Transverse colon (tissue), 4 donors: ENCODE results near the gene TRAF7. TPM values are rescaled to one million over a fixed set of nuclear protein-coding genes. Genes with fewer than 3 reads are reported as not detected.

Experiments
- DNase-seq: peaks from one replicate; pipeline ENCODE4 v3.0.0-alpha.2; 2019
- H3K27ac ChIP-seq, 4 donors: fragments of 200-600 bp; sonication (generic); 2 replicates each; pipeline ENCODE4 v1.5.1; 2016 to 2018; ENCODE audit warnings: inconsistent platforms in 4 of 4
- H3K27me3 ChIP-seq: fragments of 200-600 bp; sonication (generic); 2 replicates; pipeline ENCODE4 v1.5.1; 2017; ENCODE audit warnings: inconsistent platforms
- H3K36me3 ChIP-seq, 4 donors: fragments of 200-600 bp; sonication (generic); 2 replicates each; pipeline ENCODE4 v1.5.1; 2017 to 2019; ENCODE audit warnings: inconsistent platforms in 4 of 4
- H3K4me1 ChIP-seq, 4 donors: fragments of 200-600 bp; sonication (generic); 2 replicates each; pipeline ENCODE4 v1.5.1; 2017 to 2020; ENCODE audit warnings: inconsistent platforms in 4 of 4
- H3K4me3 ChIP-seq, 4 donors: fragments of 200-600 bp; sonication (generic); 1 replicate in 1 of 4; 2 replicates in 3 of 4; pipeline versions ENCODE4 v1.5.1 to v1.6.1; 2017 to 2019; ENCODE audit warnings: inconsistent platforms in 4 of 4
- H3K9me3 ChIP-seq, 2 donors: fragments of 200-600 bp; sonication (generic); 2 replicates each; pipeline ENCODE4 v1.5.1; 2017 to 2019; ENCODE audit warnings: inconsistent platforms in 2 of 2
- CTCF ChIP-seq, 5 experiments: fragments of 200-600 bp in 3 of 5; fragments of 450-650 bp in 2 of 5; sonication (generic) in 3 of 5; IDR thresholded peaks; 1 replicate in 2 of 5; 2 replicates in 3 of 5; pipeline ENCODE4 v1.5.1; 2016 to 2017; ENCODE audit warnings: antibody characterized with exemption in 5 of 5, inconsistent platforms in 3 of 5, mild to moderate bottlenecking in 2 of 5, moderate library complexity in 1 of 5
- EP300 ChIP-seq: sonication (generic); formaldehyde crosslinking; IDR thresholded peaks from one replicate; pipeline ENCODE4 v1.6.1; 2017; ENCODE audit warnings: antibody characterized with exemption, low read depth
- POLR2A ChIP-seq: fragments of 450-650 bp; IDR thresholded peaks from one replicate; pipeline ENCODE4 v1.6.1; 2016; ENCODE audit warnings: antibody characterized with exemption, mild to moderate bottlenecking, moderate library complexity
- POLR2AphosphoS5 ChIP-seq, 3 donors: sonication (generic); formaldehyde crosslinking; IDR thresholded peaks; one replicate each; pipeline ENCODE4 v1.6.1; 2016; ENCODE audit warnings: antibody characterized with exemption in 3 of 3
- WGBS, 2 donors: methylation state at CpG; one replicate each; pipeline ENCODE4 v1.1.5; 2018; ENCODE audit warnings: low coverage in 1 of 2; 5-methylcytosine and 5-hydroxymethylcytosine counted together
- in situ Hi-C, 4 donors: fragments of 200-750 bp; cut with MboI; loops; one replicate each; pipeline versions ENCODE4 v1.15.0 to v1.15.1; 2017; ENCODE audit warnings: low sequenced_read_pairs in 3 of 4, low pct_ligation_motif_present in 1 of 4, low pct_unique_long_range_greater_than_20kb in 1 of 4
- intact Hi-C: fragments of 100-400 bp; cut with DNase I; formaldehyde crosslinking; loops from one replicate; pipeline ENCODE4 v1.15.1; 2023; ENCODE audit warnings: low total_unique reads
- total RNA-seq, 4 donors: library from RNA; depleted of rRNA; stranded (reverse); fragments of >200 nt; gene quantifications; one replicate each; pipeline ENCODE4 v1.1.0, GENCODE V29; 2016

The TRAF7 gene
- total RNA-seq, 4 donors from 2014 or later, result 43.4 to 80.4 (median 63.0) TPM

- WGBS, 2 donors, result 93% methylated on average over 20 of the region's 20 CpGs; no CpG with 5 or more reads in 1 of the 2 donors
- no peak overlapping the region for H3K4me3 ChIP-seq
- no peak overlapping the region for H3K27ac ChIP-seq
- peaks cover 18% of the 10 kb centered on the region for H3K27me3 ChIP-seq
- in situ Hi-C loops (loop anchor here in 1 of 4 donors (25.0 kb wide), 1 partner anchor 305 kb away; the partner anchor contains the start of gene TBC1D24), intact Hi-C loops (no loop called here)
- no peaks in the 10 kb centered on the region for H3K9me3 ChIP-seq
- TF ChIP-seq CTCF (IDR thresholded peaks at IDR 0.05) (no peak), POLR2A (no peak), EP300 (no peak), POLR2AphosphoS5 (IDR thresholded peaks at IDR 0.05) (no peak)
- no peak for DNase-seq
- peaks cover 0 to 9% (median 1%) of the 10 kb centered on the region in 4 donors for H3K36me3 ChIP-seq
- H3K4me1 ChIP-seq, result no peaks in the 10 kb centered on the region
These were observed 26.4 kb downstream of the TRAF7 start for GRCh38 chr16:2181952-2182351.

DNA sequence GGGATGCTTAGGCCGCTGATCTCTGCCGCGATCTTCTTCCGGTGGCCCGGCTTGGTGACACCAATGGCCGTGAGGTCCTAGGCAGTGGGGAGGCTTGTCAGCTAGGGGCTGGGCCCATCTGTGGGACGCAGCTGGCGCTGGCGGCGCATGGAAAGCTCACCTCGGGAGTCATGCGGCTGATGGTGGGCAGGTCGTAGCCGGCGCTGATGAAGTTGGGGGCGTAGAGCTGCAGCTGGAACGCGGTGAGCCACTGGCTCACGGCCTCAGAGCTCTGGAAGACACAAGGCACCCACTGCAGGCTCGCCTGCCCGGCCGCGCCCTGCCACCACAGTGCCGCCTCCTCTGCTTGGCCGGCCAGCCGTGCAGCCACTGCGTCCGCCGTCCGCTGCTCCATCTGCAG lies 28.1 kb downstream of the TRAF7 start:
- no peak overlapping the region for H3K27ac ChIP-seq
- no peaks in the 10 kb centered on the region for H3K9me3 ChIP-seq
- DNase-seq, result no peak
- intact Hi-C loops (no loop called here), in situ Hi-C loops (loop anchor here in 1 of 4 donors (25.0 kb wide), 1 partner anchor 304 kb away; the partner anchor contains the start of gene TBC1D24)
- H3K27me3 ChIP-seq, result peaks cover 18% of the 10 kb centered on the region
- WGBS, 2 donors, result 91% methylated on average over 30 of the region's 30 CpGs; no CpG with 5 or more reads in 1 of the 2 donors
- H3K36me3 ChIP-seq, result no peaks in the 10 kb centered on the region
- H3K4me3 ChIP-seq, result no peak overlapping the region
- H3K4me1 ChIP-seq, result no peaks in the 10 kb centered on the region
- TF ChIP-seq EP300 (no peak), POLR2A (no peak), CTCF (IDR thresholded peaks at IDR 0.05) (no peak), POLR2AphosphoS5 (IDR thresholded peaks at IDR 0.05) (no peak)

- DNase-seq, result no peak
- Histone ChIP-seq H3K9me3 (no peaks in the 10 kb centered on the region), H3K27me3 (peaks cover 18% of the 10 kb centered on the region), H3K36me3 (no peaks in the 10 kb centered on the region), H3K4me1 (no peaks in the 10 kb centered on the region), H3K4me3 (no peak overlapping the region), H3K27ac (no peak overlapping the region)
- in situ Hi-C loops, result loop anchor here in 1 of 4 donors (25.0 kb wide), 1 partner anchor 303 kb away; the partner anchor contains the start of gene TBC1D24
- WGBS, 2 donors, result 79% methylated on average over 19 of the region's 19 CpGs; no CpG with 5 or more reads in 1 of the 2 donors
- TF ChIP-seq POLR2AphosphoS5 (IDR thresholded peaks at IDR 0.05), result no peak
- no peak for TF ChIP-seq POLR2A
- no peak for TF ChIP-seq EP300
- TF ChIP-seq CTCF (IDR thresholded peaks at IDR 0.05), result no peak
- intact Hi-C loops, result no loop called here
These were observed 28.8 kb downstream of the TRAF7 start for GRCh38 chr16:2184346-2184745.

DNA sequence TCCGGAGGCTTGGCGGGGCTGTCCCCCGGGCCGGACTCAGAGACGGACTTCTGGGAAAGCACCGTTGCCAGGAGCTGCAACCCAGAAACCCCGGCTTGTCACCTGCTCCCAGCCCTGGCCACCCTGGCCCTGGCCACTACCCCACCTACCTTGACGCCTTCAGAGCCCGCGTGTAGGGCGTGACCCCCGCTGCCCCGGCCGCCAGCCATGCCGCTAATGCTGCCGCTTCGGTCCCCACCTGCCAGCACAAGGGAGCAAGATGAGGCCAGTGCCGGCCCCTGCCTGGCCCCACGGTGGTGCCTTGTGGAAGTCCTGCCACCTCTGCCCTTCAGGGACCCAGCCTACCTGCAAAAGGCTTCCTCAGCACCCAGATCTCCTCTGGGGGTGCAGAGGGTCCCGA lies 29.4 kb downstream of the TRAF7 start:
- TF ChIP-seq CTCF (IDR thresholded peaks at IDR 0.05), result no peak
- no peak for TF ChIP-seq POLR2AphosphoS5 (IDR thresholded peaks at IDR 0.05)
- no peak for TF ChIP-seq POLR2A
- no peak for TF ChIP-seq EP300
- intact Hi-C loops (no loop called here), in situ Hi-C loops (loop anchor here in 1 of 4 donors (25.0 kb wide), 1 partner anchor 302 kb away; the partner anchor contains the start of gene TBC1D24)
- Histone ChIP-seq H3K27ac (no peak overlapping the region), H3K36me3 (no peaks in the 10 kb centered on the region), H3K4me3 (no peak overlapping the region), H3K4me1 (no peaks in the 10 kb centered on the region), H3K27me3 (peaks cover 18% of the 10 kb centered on the region), H3K9me3 (no peaks in the 10 kb centered on the region)
- DNase-seq, result no peak
- 76% methylated on average over 20 of the region's 20 CpGs; no CpG with 5 or more reads in 1 of the 2 donors for WGBS, 2 donors
